Stimulated activated CD8-positive, alpha-beta memory T cell treated with anti-CD3 and anti-CD28 coated beads, Interleukin-12 subunit alpha, Interleukin-12 subunit beta, amount 100 ng/mL, for 1 hour (primary cell): ENCODE results near the gene CRB1.

Experiments
- DNase-seq: peaks from one replicate; pipeline ENCODE4 v3.0.0-alpha.2; 2020; ENCODE audit warnings: low read depth

The CRB1 gene

GRCh38 chr1:197268012-197268411 is at the start of gene CRB1:
Gene CRB1, plus strand, starts transcription at chr1:197268252. Its CDS starts 161 bp downstream, at chr1:197268413.
- no peak for DNase-seq

GRCh38 chr1:197218857-197219256 is 49.2 kb upstream of the CRB1 start:
- DNase-seq = no peak

GRCh38 chr1:197222025-197222685 is 45.9 kb upstream of the CRB1 start:
- DNase-seq = no peak

GRCh38 chr1:197222780-197223179 is 45.3 kb upstream of the CRB1 start:
- no peak for DNase-seq

- no peak for DNase-seq
These were observed 43.9 kb upstream of the CRB1 start for GRCh38 chr1:197224160-197224559.

DNA sequence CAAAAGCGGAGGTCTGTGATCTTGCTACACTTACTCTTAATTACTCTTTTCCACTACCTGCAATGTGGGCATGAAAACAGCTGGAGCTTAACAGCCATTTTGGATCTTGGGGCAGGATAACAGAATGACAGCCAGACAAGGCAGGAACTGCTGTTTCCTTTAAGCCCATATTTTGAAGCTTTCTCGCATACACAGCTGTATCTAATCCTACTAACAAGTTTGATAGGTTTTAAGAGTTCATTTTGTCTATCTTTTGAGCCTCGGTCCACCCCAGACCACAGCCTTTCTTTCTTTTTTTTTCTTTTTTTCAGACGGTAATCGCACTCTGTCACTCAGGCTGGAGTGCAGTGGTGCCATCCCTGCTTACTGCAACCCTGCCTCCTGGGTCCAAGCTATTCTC is 42.4 kb upstream of the CRB1 start:
- no peak for DNase-seq

GRCh38 chr1:197234581-197234980 is 33.5 kb upstream of the CRB1 start:
- no peak for DNase-seq

DNA sequence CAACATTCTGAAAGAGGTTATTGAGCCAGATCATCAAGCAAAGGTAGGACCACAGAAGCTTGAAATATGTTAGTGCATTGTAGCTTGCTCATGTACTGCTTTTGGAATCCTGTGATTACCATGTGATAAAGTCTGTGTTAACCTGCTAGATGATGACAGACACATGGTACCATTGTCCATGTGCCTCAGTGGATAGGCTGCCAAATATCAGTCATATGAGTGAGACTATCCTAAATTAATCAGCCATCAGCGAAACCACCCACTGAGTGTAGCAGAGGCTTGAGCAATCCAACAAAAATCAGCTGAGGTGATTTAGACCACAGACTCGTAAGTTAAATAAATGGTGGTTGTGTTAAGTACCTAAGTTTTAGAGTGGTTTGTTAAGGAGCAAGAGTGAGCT is 32.7 kb upstream of the CRB1 start:
- no peak for DNase-seq

- no peak for DNase-seq
These were observed 20.6 kb upstream of the CRB1 start for GRCh38 chr1:197247465-197247864.

DNA sequence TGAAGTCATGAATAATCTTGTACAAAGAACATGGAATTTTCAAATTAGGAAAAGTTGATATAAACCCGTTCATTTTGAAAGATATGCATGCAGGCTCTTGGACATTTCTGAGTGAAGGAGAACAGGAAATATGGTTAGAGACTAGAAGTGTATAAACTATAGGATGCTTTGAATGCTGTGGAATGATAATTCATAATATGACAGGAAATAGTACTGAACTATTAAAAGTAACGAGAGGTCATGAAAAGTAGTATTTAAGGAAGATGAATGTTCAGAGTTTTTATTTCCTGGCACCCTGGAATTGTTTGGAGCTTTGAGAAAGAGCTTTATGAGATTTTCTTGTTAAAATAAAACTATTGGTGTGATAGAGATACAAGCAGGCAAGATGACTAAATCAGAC is 18.7 kb upstream of the CRB1 start:
- DNase-seq = no peak

- no peak for DNase-seq
These were observed 17.4 kb upstream of the CRB1 start for GRCh38 chr1:197250616-197251015.

GRCh38 chr1:197252973-197253372 is 15.1 kb upstream of the CRB1 start:
- DNase-seq = no peak

DNA sequence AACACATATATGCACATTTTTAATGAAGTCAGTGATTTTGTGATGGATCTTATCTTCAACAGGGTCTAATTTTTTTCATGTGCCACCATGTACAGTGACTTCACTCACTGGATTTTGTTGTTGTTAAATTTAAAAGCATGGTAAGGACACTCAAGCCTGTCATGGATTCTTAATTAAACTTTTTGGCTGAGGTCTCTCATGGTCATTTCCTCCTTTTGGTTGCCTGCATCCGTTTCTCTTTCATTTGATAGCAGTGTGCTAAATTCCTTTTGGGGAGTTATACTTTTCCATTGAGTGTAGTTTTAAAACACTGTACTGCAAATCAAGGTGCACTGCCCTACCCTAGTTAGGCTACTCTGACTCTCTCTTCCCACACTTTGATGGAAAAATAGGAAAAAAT is 13.2 kb upstream of the CRB1 start:
- DNase-seq = no peak

DNA sequence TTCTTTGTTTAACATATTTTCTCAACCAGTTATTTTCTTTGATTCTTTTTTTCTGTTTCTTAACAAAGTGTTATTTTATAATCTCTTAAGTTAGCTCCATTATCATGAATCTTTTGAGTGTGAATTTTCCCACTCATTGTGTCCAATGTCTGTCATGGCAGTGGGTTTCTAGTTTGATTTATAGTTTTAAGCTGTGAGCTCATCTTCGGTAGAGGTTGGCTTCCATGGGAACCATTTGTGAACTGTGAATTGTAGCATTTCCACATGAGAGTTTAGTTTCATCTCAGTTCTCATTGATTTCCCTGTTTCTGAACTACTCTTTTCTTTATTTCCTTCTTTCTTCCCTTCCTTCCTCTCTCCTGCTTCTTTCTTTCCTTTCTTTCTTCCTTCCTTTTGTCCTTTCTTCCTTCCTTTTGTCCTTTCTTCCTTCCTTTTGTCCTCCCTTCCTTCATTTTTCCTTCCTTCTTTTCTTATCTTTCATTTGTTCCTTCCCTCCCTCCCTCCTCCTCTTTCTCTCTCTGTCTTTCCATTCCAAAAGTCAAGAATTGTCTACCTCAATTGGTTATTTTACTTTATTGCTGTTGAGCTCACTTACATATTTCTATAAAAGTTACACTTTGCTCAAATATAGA is 3.0 kb upstream of the CRB1 start:
- DNase-seq = no peak

DNA sequence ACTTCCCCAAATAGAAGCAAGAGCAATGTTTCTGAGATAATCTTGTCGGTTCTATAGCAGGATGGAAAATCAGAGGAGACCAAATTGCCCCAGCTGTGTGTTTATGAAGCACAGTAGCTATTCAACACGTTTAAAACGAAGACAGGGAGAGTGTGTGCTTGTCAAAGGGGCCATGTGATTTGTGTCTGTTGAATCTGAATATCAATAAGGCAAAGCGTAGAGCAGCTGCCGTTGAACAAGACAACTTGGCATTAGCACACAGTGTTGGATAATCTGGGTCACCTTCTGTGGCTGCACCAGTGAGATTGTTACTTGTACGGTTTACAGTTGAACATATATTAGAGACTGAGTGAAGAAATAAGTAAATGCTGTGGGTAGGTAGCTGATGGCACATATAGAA is 1.0 kb downstream of the CRB1 start:
- no peak for DNase-seq

DNA sequence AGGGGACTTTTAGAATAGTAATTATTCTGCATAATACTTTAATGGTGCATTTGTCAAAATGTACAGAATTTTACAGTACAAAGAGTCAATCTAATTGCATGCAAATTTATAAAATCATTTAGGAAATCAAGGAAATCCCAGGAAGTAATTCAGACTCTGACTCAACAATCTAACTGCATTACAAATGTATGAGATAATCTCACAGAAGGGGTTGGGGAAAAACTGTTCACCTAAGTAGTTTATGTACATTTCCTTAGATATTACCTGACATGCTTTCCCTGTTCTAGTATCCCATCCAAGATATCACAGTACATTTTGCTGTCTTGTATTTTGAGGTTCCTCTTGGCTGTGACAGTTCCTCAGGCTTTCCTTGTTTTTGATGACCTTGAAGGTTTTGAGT is 4.7 kb downstream of the CRB1 start:
- no peak for DNase-seq

DNA sequence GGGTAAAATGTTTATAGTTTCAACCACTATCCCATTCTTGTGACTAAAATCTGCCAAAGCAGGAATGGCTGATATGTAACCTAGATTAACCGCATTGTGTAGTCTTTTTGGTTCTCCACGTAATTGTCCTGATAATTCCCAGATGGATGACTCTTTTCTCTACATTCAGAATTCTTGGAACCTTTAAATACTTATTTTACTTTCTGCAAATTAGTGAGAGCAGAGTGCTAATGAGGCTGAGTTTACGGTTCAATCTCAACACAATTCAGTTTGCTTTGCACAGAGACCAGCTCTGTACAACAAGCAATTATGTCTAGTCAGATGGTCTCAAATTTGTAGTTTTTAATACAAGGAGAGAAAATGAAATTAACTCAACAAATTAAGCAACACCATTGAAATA is 9.1 kb downstream of the CRB1 start:
- no peak for DNase-seq

- no peak for DNase-seq
These were observed 16.3 kb downstream of the CRB1 start for GRCh38 chr1:197284325-197284724.

DNA sequence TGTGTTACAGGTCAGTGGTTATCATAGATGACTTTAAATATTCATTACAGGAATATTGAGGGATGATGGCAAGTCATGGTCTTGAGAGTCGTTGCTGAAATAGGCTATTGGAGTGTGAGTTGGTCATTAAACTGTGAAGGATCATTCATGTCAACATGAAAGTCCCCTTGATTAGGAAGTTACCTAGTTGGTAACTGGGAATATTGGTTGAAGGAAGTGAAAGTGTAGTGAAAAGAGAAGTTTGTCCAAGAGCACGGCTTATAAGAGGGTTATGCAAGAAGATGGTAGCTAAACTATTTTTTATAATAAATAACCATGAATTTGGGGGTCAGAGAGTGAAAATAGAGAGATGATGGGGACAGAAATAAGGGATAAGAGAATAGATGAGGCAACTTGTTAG is 16.9 kb downstream of the CRB1 start:
- DNase-seq = no peak

DNA sequence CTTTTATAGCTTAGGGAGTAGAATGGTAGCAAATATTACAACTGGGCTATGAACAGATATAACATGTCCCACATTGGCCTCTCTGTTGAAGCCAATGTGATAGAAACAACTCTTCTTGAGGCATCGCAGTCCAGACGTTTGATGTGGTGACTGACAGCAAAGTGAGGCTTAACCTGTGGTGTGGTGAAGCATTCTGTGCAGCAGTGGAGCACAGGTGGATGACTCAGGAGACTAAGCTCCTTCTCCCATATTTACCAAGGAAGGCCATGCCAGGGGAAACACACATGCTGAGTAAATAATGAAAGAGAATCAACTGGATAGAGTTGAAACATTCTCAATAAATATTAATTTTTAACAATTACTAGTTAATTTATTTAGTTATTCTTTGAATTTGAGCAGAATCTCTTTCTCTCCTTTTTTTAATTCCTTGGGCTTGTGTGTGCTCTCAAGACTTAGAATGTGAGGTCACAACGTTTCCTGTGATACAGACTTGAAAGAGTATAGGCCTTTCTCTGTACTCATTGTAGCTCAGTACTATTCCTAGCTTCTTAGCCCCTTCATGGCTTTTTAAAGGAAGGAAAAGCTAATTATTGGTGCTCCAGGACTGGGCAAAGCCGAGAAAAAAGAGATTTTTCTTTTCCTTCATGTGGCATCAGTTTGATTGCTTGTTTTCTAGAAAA is 17.6 kb downstream of the CRB1 start:
- DNase-seq = no peak

- DNase-seq = no peak
These were observed 18.6 kb downstream of the CRB1 start for GRCh38 chr1:197286634-197287033.

DNA sequence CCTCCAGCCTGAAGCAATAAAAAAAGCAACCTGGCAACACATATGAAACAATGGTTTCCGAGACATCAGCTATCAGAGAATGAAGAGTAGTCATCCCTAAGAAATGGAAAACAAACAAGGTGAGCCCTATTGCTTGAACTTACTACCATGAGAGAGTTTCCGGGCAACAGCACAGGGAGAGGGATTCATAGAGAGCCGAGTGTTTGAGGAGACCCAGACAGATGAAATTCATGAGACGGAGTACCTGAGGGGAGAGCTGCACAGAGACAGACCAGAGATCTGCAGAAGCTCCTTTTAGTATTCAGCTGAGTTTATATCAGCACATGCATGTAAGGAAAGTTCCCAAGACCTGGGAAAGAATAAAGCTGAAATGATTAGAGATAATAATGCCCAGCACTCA is 19.8 kb downstream of the CRB1 start:
- no peak for DNase-seq

DNA sequence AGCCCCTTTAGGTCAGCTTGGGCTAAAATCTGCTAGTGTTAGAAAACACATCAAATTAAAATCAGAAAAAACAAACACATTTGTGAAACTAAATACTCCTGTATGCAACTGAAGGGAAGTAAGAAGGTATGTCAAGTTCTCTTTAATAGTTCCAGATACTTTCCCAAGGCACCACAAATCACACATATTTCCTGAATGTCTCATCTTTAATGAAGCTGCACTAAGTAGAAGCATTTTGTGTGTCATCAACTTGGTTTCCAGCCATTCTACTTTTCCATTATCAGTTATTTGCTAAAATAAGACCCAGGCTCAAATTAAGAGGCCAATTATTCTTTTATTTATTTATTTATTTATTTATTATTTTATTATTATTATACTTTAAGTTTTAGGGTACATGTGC is 34.7 kb downstream of the CRB1 start:
- no peak for DNase-seq

GRCh38 chr1:197303463-197303862 is 35.4 kb downstream of the CRB1 start:
- no peak for DNase-seq
